ENCODE data around the gene RTF2. TPM values are rescaled to one million over a fixed set of nuclear protein-coding genes. Genes with fewer than 3 reads are reported as not detected.
A peak's percentile ranks its signal among the peaks of the same experiment; 100 is the strongest.

The RTF2 gene
- total and polyA plus RNA-seq, 2 of the 4 experiments (the other 2 are of a cell fraction): 102 to 109 TPM

GRCh38 chr20:56430957-56431356 is 37.5 kb upstream of the RTF2 start:
- peak overlapping the region; percentile 98; the same call in 2 of the 3 replicates for H2BK15ac ChIP-seq (ENCODE audit: low read depth, low read length)
- H3K79me1 ChIP-seq (ENCODE audit: low read depth in 1 of 2, low read length in 2 of 2): peaks cover 29 to 66% of the 10 kb centered on the region in 2 experiments
- peak overlapping the region; percentile 99 for H3K14ac ChIP-seq (replicated peaks; ENCODE audit: low read depth, low read length)
- no peak overlapping the region for H3K4me2 ChIP-seq (ENCODE audit: low read depth, low read length)
- peak overlapping the region; percentile 99 for H2BK20ac ChIP-seq (ENCODE audit: low read depth, low read length)
- peak overlapping the region; percentile 99 for H3K4ac ChIP-seq (ENCODE audit: low read depth, low read length)
- TF ChIP-seq NFE2L2 (IDR thresholded peaks at IDR 0.05; ENCODE audit: low read depth, low read length) (no peak), FOS (IDR thresholded peaks at IDR 0.05; ENCODE audit: low read depth, low read length) (no peak), RFX5 (IDR thresholded peaks at IDR 0.05; ENCODE audit: low read depth, low read length) (no peak), POLR2A (IDR thresholded peaks at IDR 0.05; ENCODE audit: low read depth, low read length) (no peak)
- TF ChIP-seq, protein P1, sequence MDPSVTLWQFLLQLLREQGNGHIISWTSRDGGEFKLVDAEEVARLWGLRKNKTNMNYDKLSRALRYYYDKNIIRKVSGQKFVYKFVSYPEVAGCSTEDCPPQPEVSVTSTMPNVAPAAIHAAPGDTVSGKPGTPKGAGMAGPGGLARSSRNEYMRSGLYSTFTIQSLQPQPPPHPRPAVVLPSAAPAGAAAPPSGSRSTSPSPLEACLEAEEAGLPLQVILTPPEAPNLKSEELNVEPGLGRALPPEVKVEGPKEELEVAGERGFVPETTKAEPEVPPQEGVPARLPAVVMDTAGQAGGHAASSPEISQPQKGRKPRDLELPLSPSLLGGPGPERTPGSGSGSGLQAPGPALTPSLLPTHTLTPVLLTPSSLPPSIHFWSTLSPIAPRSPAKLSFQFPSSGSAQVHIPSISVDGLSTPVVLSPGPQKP (IDR thresholded peaks at IDR 0.05; ENCODE audit: borderline replicate concordance, low read depth, low read length): no peak
- H2AFZ ChIP-seq (replicated peaks; ENCODE audit: low read length, poor library complexity): no peak overlapping the region
- peaks cover 29% of the 10 kb centered on the region for H3K9me1 ChIP-seq (ENCODE audit: insufficient read depth, low read length)
- no TSS peak for BruUV-seq (replicated peaks)
- H3K27me3 ChIP-seq (ENCODE audit: control insufficient read depth, insufficient read depth, low read length): no peaks in the 10 kb centered on the region
- H3K18ac ChIP-seq (ENCODE audit: low read depth, low read length): peak overlapping the region; percentile 98
- peak overlapping the region; percentile 100 for H2BK120ac ChIP-seq (ENCODE audit: low read depth, low read length)
- H4K91ac ChIP-seq (ENCODE audit: insufficient read depth, low read depth, low read length): peak overlapping the region; percentile 99
- WGBS, 2 experiments (ENCODE audit: extremely low coverage in 2 of 2, insufficient read length in 1 of 2): no CpG with 5 or more reads among the region's 1 CpG
- peaks cover 38% of the 10 kb centered on the region for H3K4me1 ChIP-seq (ENCODE audit: control insufficient read depth, insufficient read depth, low read length)
- CTCF ChIA-PET: no interaction called here
- peak overlapping the region; percentile 56 for H3K9ac ChIP-seq (ENCODE audit: low read depth, low read length)
- H4K8ac ChIP-seq (ENCODE audit: low read depth in 2 of 2, low read length in 2 of 2): peak overlapping the region; percentile 94; a peak in 3 of 4 replicates
- no peaks in the 10 kb centered on the region for H4K20me1 ChIP-seq (ENCODE audit: insufficient read depth, low read length)
- peak overlapping the region; percentile 95 for H3K27ac ChIP-seq (ENCODE audit: insufficient read depth, low read length)
- dilution Hi-C loops (cut with HindIII; ENCODE audit: low sequenced_read_pairs, unreplicated experiment) (no loop called here), in situ Hi-C loops (cut with MboI; ENCODE audit: low sequenced_read_pairs) (no loop called here), intact Hi-C loops (cut with micrococcal nuclease) (no loop called here)
- H2AK5ac ChIP-seq (ENCODE audit: low read depth, low read length): peak overlapping the region; percentile 100; the same call in 1 of the 2 replicates
- DNase-seq: no peak
- H3K4me3 ChIP-seq (ENCODE audit: insufficient read depth, low read depth, low read length): no peak overlapping the region
- H3K9me3 ChIP-seq (ENCODE audit: control insufficient read depth, insufficient read depth, low read length): no peaks in the 10 kb centered on the region
- ATAC-seq (ENCODE audit: low read depth): no peak
- H2AK9ac ChIP-seq (replicated peaks; ENCODE audit: low read depth, low read length, poor library complexity): peak overlapping the region; percentile 91
- H4K5ac ChIP-seq (ENCODE audit: low read depth, low read length): peak overlapping the region; percentile 99
- peak overlapping the region; percentile 95; the same call in 1 of the 2 replicates for H3K56ac ChIP-seq (ENCODE audit: extremely low read depth, insufficient read depth, low read length)
- H2BK5ac ChIP-seq (ENCODE audit: low read depth, low read length, poor library complexity, severe bottlenecking): peak overlapping the region; percentile 97
- peaks cover 3% of the 10 kb centered on the region for H3K36me3 ChIP-seq (ENCODE audit: control insufficient read depth, insufficient read depth, low read length)
- H3K23ac ChIP-seq (ENCODE audit: low read depth, low read length): peak overlapping the region; percentile 99; the same call in 1 of the 2 replicates
- POLR2A ChIA-PET (ENCODE audit: unreplicated experiment): interaction anchor here (1.0 kb wide), 1 partner anchor 19 kb away, joined by 4 read pairs; the partner anchor contains the start of gene CASS4
